ENCODE measurements around the gene LRRC8B.

DNA sequence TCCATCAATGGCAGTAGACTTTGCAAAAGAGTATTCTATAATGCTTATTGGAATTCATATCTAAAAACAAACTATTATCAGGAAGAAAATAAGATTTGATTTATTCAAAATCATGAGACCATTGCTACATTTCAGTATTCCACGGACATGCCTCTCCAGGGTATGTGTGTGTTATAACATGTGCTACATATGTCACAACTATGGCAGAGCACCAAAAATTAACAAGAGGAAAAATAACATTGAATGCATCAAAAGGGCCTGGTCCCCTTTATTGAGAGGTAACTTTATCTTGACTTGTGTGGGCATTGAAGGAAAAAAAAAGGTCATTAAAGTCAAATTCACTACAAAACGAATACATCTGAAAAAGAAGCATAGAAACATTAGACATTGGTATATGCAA is 22.6 kb upstream of the LRRC8B start:
- TF ChIP-seq POLR2A (IDR thresholded peaks at IDR 0.05; ENCODE audit: low read depth) (no peak), EP300 (IDR thresholded peaks at IDR 0.05) (no peak), POLR2AphosphoS5 (IDR thresholded peaks at IDR 0.05) (no peak)
- TF ChIP-seq, protein P1, sequence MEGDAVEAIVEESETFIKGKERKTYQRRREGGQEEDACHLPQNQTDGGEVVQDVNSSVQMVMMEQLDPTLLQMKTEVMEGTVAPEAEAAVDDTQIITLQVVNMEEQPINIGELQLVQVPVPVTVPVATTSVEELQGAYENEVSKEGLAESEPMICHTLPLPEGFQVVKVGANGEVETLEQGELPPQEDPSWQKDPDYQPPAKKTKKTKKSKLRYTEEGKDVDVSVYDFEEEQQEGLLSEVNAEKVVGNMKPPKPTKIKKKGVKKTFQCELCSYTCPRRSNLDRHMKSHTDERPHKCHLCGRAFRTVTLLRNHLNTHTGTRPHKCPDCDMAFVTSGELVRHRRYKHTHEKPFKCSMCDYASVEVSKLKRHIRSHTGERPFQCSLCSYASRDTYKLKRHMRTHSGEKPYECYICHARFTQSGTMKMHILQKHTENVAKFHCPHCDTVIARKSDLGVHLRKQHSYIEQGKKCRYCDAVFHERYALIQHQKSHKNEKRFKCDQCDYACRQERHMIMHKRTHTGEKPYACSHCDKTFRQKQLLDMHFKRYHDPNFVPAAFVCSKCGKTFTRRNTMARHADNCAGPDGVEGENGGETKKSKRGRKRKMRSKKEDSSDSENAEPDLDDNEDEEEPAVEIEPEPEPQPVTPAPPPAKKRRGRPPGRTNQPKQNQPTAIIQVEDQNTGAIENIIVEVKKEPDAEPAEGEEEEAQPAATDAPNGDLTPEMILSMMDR (IDR thresholded peaks at IDR 0.05): no peak
